ENCODE data around the gene ANKRA2.

GRCh38 chr5:73607228-73607627 is 41.8 kb upstream of the ANKRA2 start:
- TF ChIP-seq CTCF (IDR thresholded peaks at IDR 0.05; ENCODE audit: poor library complexity) (no peak), EZH2 (IDR thresholded peaks at IDR 0.05; ENCODE audit: borderline replicate concordance) (no peak)
